Measurements from ENCODE around the gene ITGB1BP2. TPM values are rescaled to one million over a fixed set of nuclear protein-coding genes. Genes with fewer than 3 reads are reported as not detected.

The ITGB1BP2 gene
- total and polyA plus RNA-seq, 2 donors (not counting 3 experiments of a cell fraction or from before 2014, with no cell fraction given): 1.8 to 4.6 TPM

DNA sequence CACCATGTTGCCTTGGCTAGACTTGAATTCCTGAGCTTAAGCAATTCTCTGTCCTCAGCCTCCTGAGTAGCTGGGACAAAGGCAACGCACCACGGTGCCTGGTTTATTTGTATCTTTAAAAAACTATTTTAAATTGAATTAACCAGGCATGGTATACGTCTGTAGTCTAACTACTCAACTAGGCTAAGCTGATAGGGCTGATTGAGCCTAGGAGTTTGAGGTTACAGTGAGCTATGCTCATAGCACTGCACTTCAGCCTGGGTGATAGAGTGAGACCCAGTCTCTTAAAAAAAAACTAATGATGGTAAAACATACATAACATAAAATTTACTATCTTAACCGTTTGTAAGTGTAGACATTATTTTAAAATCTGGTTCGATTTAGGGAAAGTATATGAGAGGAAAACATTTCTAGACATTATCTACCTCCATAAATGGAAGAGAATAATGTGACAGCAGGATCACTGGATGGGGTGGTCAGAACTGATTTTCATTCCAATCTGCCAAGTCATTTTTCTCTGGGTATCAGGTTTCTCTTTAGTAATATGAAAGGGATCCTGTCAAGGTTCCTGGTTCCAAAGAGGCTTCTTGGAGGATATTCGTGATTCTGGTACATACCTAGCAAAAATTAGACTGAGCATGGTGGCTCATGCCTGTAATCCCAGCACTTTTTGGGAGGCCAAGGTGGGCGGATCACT, 8.7 kb upstream of the ITGB1BP2 start:
- H3K9me3 ChIP-seq (replicated peaks; ENCODE audit: control insufficient read depth, insufficient read depth, low read length): no peaks in the 10 kb centered on the region
- no peak for FAIRE-seq
- dilution Hi-C loops (cut with MboI; ENCODE audit: extremely low pct_ligation_motif_present, low sequenced_read_pairs): no loop called here
- no TSS peak for BruUV-seq (replicated peaks)
- TF ChIP-seq GATA2 (IDR thresholded peaks at IDR 0.05; ENCODE audit: insufficient read depth, insufficient read length, low read depth, low read length) (no peak), FOS (IDR thresholded peaks at IDR 0.05; ENCODE audit: borderline replicate concordance, insufficient read depth, low read length) (no peak), POLR2AphosphoS5 (IDR thresholded peaks at IDR 0.05; ENCODE audit: insufficient read depth, low read depth, low read length) (no peak), JUN (IDR thresholded peaks at IDR 0.05; ENCODE audit: borderline replicate concordance, insufficient read depth, insufficient read length, low read depth) (no peak), MYC (IDR thresholded peaks at IDR 0.05; ENCODE audit: low read depth, low read length) (no peak), POLR2A (IDR thresholded peaks at IDR 0.05; ENCODE audit: low read depth, low read length) (no peak), EZH2 (IDR thresholded peaks at IDR 0.05; ENCODE audit: borderline replicate concordance, low read depth, low read length, severe bottlenecking) (no peak)
- TF ChIP-seq, protein P1, sequence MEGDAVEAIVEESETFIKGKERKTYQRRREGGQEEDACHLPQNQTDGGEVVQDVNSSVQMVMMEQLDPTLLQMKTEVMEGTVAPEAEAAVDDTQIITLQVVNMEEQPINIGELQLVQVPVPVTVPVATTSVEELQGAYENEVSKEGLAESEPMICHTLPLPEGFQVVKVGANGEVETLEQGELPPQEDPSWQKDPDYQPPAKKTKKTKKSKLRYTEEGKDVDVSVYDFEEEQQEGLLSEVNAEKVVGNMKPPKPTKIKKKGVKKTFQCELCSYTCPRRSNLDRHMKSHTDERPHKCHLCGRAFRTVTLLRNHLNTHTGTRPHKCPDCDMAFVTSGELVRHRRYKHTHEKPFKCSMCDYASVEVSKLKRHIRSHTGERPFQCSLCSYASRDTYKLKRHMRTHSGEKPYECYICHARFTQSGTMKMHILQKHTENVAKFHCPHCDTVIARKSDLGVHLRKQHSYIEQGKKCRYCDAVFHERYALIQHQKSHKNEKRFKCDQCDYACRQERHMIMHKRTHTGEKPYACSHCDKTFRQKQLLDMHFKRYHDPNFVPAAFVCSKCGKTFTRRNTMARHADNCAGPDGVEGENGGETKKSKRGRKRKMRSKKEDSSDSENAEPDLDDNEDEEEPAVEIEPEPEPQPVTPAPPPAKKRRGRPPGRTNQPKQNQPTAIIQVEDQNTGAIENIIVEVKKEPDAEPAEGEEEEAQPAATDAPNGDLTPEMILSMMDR (IDR thresholded peaks at IDR 0.05; ENCODE audit: extremely low read depth in 1 of 2, insufficient read depth in 1 of 2, low read depth in 1 of 2, low read length in 2 of 2): no peak
- TF ChIP-seq, protein P2, sequence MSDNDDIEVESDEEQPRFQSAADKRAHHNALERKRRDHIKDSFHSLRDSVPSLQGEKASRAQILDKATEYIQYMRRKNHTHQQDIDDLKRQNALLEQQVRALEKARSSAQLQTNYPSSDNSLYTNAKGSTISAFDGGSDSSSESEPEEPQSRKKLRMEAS (IDR thresholded peaks at IDR 0.05; ENCODE audit: insufficient read depth, insufficient read length): no peak
- DNase-seq (ENCODE audit: low read depth, low spot score): no peak
- H3K27ac ChIP-seq (ENCODE audit: insufficient read depth, low read depth, low read length): no peak overlapping the region
- intact Hi-C loops (cut with micrococcal nuclease): no loop called here
- peaks cover 13 to 19% of the 10 kb centered on the region in 2 experiments for H3K36me3 ChIP-seq (ENCODE audit: control insufficient read depth in 2 of 2, extremely low read depth in 1 of 2, insufficient read depth in 2 of 2, low read length in 2 of 2)
- H2AFZ ChIP-seq (ENCODE audit: low read depth, low read length): no peak overlapping the region
- H3K4me2 ChIP-seq (ENCODE audit: insufficient read depth, low read length): no peak overlapping the region
- no peaks in the 10 kb centered on the region for H3K27me3 ChIP-seq (ENCODE audit: control insufficient read depth in 2 of 2, insufficient read depth in 2 of 2, low read length in 2 of 2)
- CTCF ChIA-PET: interaction anchor here (1.0 kb wide), 1 partner anchor 9 kb away, joined by 3 read pairs; the partner anchor contains the start of gene NONO
- peaks cover 36% of the 10 kb centered on the region for H3K79me2 ChIP-seq (ENCODE audit: control insufficient read depth, insufficient read depth, low read length)
- H3K9ac ChIP-seq (replicated peaks; ENCODE audit: extremely low read depth, insufficient read depth, low read length): no peak overlapping the region
- H3K9me1 ChIP-seq (replicated peaks; ENCODE audit: control insufficient read depth, extremely low read depth, insufficient read depth, low read length): no peaks in the 10 kb centered on the region
- H3K4me1 ChIP-seq (ENCODE audit: control insufficient read depth, extremely low read depth, insufficient read depth, low read length): no peaks in the 10 kb centered on the region
- POLR2A ChIA-PET: no interaction called here
- no peak overlapping the region for H3K4me3 ChIP-seq (replicated peaks in 1 of 3; ENCODE audit: insufficient read depth in 1 of 3, low read depth in 1 of 3, low read length in 3 of 3)
- H4K20me1 ChIP-seq (replicated peaks; ENCODE audit: control insufficient read depth, extremely low read depth, insufficient read depth, low read length): no peaks in the 10 kb centered on the region
